Measurements from ENCODE around the gene RTN4R. TPM values are rescaled to one million over a fixed set of nuclear protein-coding genes. Genes with fewer than 3 reads are reported as not detected.
A peak's percentile ranks its signal among the peaks of the same experiment; 100 is the strongest.

Gene RTN4R
- total and polyA plus RNA-seq, 2 of the 4 experiments (the other 2 are of a cell fraction) = 0.18 to 0.94 TPM

- peak overlapping the region; percentile 89 for H2AFZ ChIP-seq (replicated peaks; ENCODE audit: low read length, poor library complexity)
- intact Hi-C loops (cut with micrococcal nuclease) = no loop called here
- peak overlapping the region; percentile 88 for H3K4me2 ChIP-seq (ENCODE audit: low read depth, low read length)
Measured at GRCh38 chr22:20206709-20207215, 61.4 kb downstream of the RTN4R start.

More at GRCh38 chr22:20206709-20207215, 61.4 kb downstream of the RTN4R start:
- Histone ChIP-seq H3K9ac (ENCODE audit: low read depth, low read length) (peak overlapping the region; percentile 90), H3K9me1 (ENCODE audit: insufficient read depth, low read length) (peaks cover 18% of the 10 kb centered on the region), H2BK120ac (ENCODE audit: low read depth, low read length) (peak overlapping the region; percentile 47), H2BK15ac (ENCODE audit: low read depth, low read length) (no peak overlapping the region; the same call in 2 of the 3 replicates), H3K56ac (ENCODE audit: extremely low read depth, insufficient read depth, low read length) (0 out of 2 replicates have a peak overlapping the region, but pooled peaks have one; percentile 90), H2AK9ac (replicated peaks; ENCODE audit: low read depth, low read length, poor library complexity) (peak overlapping the region; percentile 100), H4K5ac (ENCODE audit: low read depth, low read length) (peak overlapping the region; percentile 92), H3K27ac (ENCODE audit: insufficient read depth, low read length) (peak overlapping the region; percentile 91), H4K8ac (ENCODE audit: low read depth in 2 of 2, low read length in 2 of 2) (peak overlapping the region; percentile 95), H3K36me3 (ENCODE audit: control insufficient read depth, insufficient read depth, low read length) (no peaks in the 10 kb centered on the region), H2BK20ac (ENCODE audit: low read depth, low read length) (peak overlapping the region; percentile 37; the same call in 1 of the 2 replicates), H4K91ac (ENCODE audit: insufficient read depth, low read depth, low read length) (peak overlapping the region; percentile 81), H3K18ac (ENCODE audit: low read depth, low read length) (peak overlapping the region; percentile 62; the same call in 1 of the 2 replicates), H4K20me1 (ENCODE audit: insufficient read depth, low read length) (no peaks in the 10 kb centered on the region), H3K79me1 (ENCODE audit: low read depth in 1 of 2, low read length in 2 of 2) (peaks cover 0 to 20% of the 10 kb centered on the region in 2 experiments; a peak in 3 of 4 replicates), H2BK5ac (ENCODE audit: low read depth, low read length, poor library complexity, severe bottlenecking) (peak overlapping the region; percentile 84), H2AK5ac (ENCODE audit: low read depth, low read length) (peak overlapping the region; percentile 59), H3K9me3 (ENCODE audit: control insufficient read depth, insufficient read depth, low read length) (no peaks in the 10 kb centered on the region), H3K23ac (ENCODE audit: low read depth, low read length) (peak overlapping the region; percentile 89; the same call in 1 of the 2 replicates), H3K4ac (ENCODE audit: low read depth, low read length) (peak overlapping the region; percentile 92), H3K27me3 (ENCODE audit: control insufficient read depth, insufficient read depth, low read length) (peaks cover 3% of the 10 kb centered on the region; the same call in 1 of the 2 replicates), H3K4me1 (ENCODE audit: control insufficient read depth, insufficient read depth, low read length) (peaks cover 20% of the 10 kb centered on the region), H3K4me3 (ENCODE audit: insufficient read depth, low read depth, low read length) (peak overlapping the region; percentile 79), H3K14ac (replicated peaks; ENCODE audit: low read depth, low read length) (peak overlapping the region; percentile 95)
- no CpG with 5 or more reads among the region's 9 CpGs for WGBS, 2 experiments (ENCODE audit: extremely low coverage in 2 of 2, insufficient read length in 1 of 2)
- CTCF ChIA-PET = no interaction called here
- ATAC-seq (ENCODE audit: low read depth) = peak; percentile 38
- peak; percentile 22 for DNase-seq
- TF ChIP-seq MAFK (IDR thresholded peaks at IDR 0.05; ENCODE audit: low read depth, low read length) (no peak), FOS (IDR thresholded peaks at IDR 0.05; ENCODE audit: low read depth, low read length) (no peak), RAD21 (IDR thresholded peaks at IDR 0.05; ENCODE audit: low read length) (no peak), POLR2A (IDR thresholded peaks at IDR 0.05; ENCODE audit: low read depth, low read length) (peak; percentile 16; the same call in 1 of the 2 replicates), USF2 (IDR thresholded peaks at IDR 0.05; ENCODE audit: low read depth, low read length) (0 out of 2 replicates have a peak, but pooled peaks have one; percentile 2), RFX5 (IDR thresholded peaks at IDR 0.05; ENCODE audit: low read depth, low read length) (no peak)
- no TSS peak for BruUV-seq (replicated peaks)
- POLR2A ChIA-PET (ENCODE audit: unreplicated experiment) = no interaction called here
- dilution Hi-C loops (cut with HindIII; ENCODE audit: low sequenced_read_pairs, unreplicated experiment) = no loop called here
- in situ Hi-C loops (cut with MboI; ENCODE audit: low sequenced_read_pairs) = no loop called here

Measured in IMR-90 (cell line).